Hematopoietic multipotent progenitor cell treated with erythropoietin and hydrocortisone succinate and interleukin-3 and kit ligand, for 4 days (in vitro differentiated cells): ENCODE results near the gene HOOK2.
"Not testable (repeated sequence)": the region's sequence is repeated elsewhere in the genome, so short reads cannot be mapped to it uniquely, and the experiment has no call there.

Source experiments
- DNase-seq: peaks from one replicate; pipeline ENCODE4 v3.0.0-alpha.2; 2015

Gene HOOK2

GRCh38 chr19:12774588-12775555, at the start of gene HOOK2:
TSS of gene HOOK2 (minus strand) at chr19:12775552. CDS start at chr19:12775449, 103 bp downstream.
- no peak for DNase-seq

GRCh38 chr19:12821761-12822160, 46.4 kb upstream of the HOOK2 start:
- no peak for DNase-seq

- not testable (repeated sequence) for DNase-seq
These were observed 42.5 kb upstream of the HOOK2 start for GRCh38 chr19:12817810-12818209.

GRCh38 chr19:12817188-12817587, 41.8 kb upstream of the HOOK2 start:
- not testable (repeated sequence) for DNase-seq

GRCh38 chr19:12815088-12815487, 39.7 kb upstream of the HOOK2 start:
- no peak for DNase-seq

GRCh38 chr19:12806242-12807081, 31.1 kb upstream of the HOOK2 start, which contains the start of gene RNASEH2A:
TSS of gene RNASEH2A (plus strand) at chr19:12806584. CDS start at chr19:12806674, 90 bp downstream.
- DNase-seq: peak; percentile 96

GRCh38 chr19:12804051-12804450, 28.7 kb upstream of the HOOK2 start:
- DNase-seq: no peak

- DNase-seq: no peak
These were observed 27.1 kb upstream of the HOOK2 start for GRCh38 chr19:12802267-12803106.

GRCh38 chr19:12801466-12802266, 26.3 kb upstream of the HOOK2 start, which contains the start of the genes PRDX2 and THSD8:
TSS of gene PRDX2 (minus strand) at chr19:12801800. CDS start at chr19:12801261, 539 bp downstream.
TSS of gene THSD8 (plus strand) at chr19:12802069. CDS start at chr19:12802072, 3 bp downstream.
- peak; percentile 93 for DNase-seq

GRCh38 chr19:12800923-12801465, 25.6 kb upstream of the HOOK2 start:
- DNase-seq: peak; percentile 37

GRCh38 chr19:12800466-12800770, 25.1 kb upstream of the HOOK2 start:
- no peak for DNase-seq

GRCh38 chr19:12799742-12800465, 24.6 kb upstream of the HOOK2 start:
- DNase-seq: peak; percentile 66

- DNase-seq: not testable (repeated sequence)
These were observed 22.3 kb upstream of the HOOK2 start for GRCh38 chr19:12797607-12798006.

- no peak for DNase-seq
These were observed 21.8 kb upstream of the HOOK2 start for GRCh38 chr19:12797141-12797587.

GRCh38 chr19:12796146-12797071, 21.1 kb upstream of the HOOK2 start:
- peak; percentile 92 for DNase-seq

GRCh38 chr19:12794971-12795381, 19.6 kb upstream of the HOOK2 start:
- no peak for DNase-seq

GRCh38 chr19:12794196-12794941, 19.0 kb upstream of the HOOK2 start:
- DNase-seq: peak; percentile 29
